ENCODE results near the gene PHF2. TPM values are rescaled to one million over a fixed set of nuclear protein-coding genes. Genes with fewer than 3 reads are reported as not detected.

PHF2 gene
- total RNA-seq, 1 donor from 2014 or later: 7.3 TPM

Other genes starting within 250 kb of the PHF2 start
- 72.2 TPM for gene FAM120A, start 124.9 kb upstream of the PHF2 start, total RNA-seq
- gene FAM120AOS, start 123.0 kb upstream of the PHF2 start, total RNA-seq: 16.3 TPM